ENCODE measurements around the gene GAK. TPM values are rescaled to one million over a fixed set of nuclear protein-coding genes. Genes with fewer than 3 reads are reported as not detected.
A peak's percentile ranks its signal among the peaks of the same experiment; 100 is the strongest.

The GAK gene
- total and polyA plus RNA-seq, 10 donors: 112 to 249 (median 190) TPM

GRCh38 chr4:965766-966134 lies 33.6 kb upstream of the GAK start:
- Histone ChIP-seq H3K27ac (no peak overlapping the region), H3K4me1 (peaks cover 0 to 29% (median 18%) of the 10 kb centered on the region in 6 donors), H3K4me3 (no peak overlapping the region), H3K9me3 (no peaks in the 10 kb centered on the region), H3K27me3 (replicated peaks in 1 of 7) (peaks cover 0 to 13% (median 0%) of the 10 kb centered on the region in 7 donors), H3K36me3 (peaks cover 0 to 68% (median 48%) of the 10 kb centered on the region in 6 donors)
- peak; percentile 68 for DNase-seq
- TF ChIP-seq POLR2A (IDR thresholded peaks at IDR 0.05) (no peak), CTCF (IDR thresholded peaks at IDR 0.05 in 8 of 11, conservative IDR thresholded peaks at IDR 0.05 in 3 of 11) (no peak), POLR2AphosphoS5 (IDR thresholded peaks at IDR 0.05) (peak in 1 of 3 donors; percentile 12)
- intact Hi-C loops (cut with DNase I; ENCODE audit: low total_unique reads): no loop called here
- 91 to 97% (median 95%) methylated on average over 11 to 21 of the region's 21 CpGs for WGBS, 5 donors

- Histone ChIP-seq H3K36me3 (peaks cover 0 to 73% (median 54%) of the 10 kb centered on the region in 6 donors), H3K9me3 (no peaks in the 10 kb centered on the region), H3K4me3 (no peak overlapping the region), H3K4me1 (peaks cover 0 to 24% (median 15%) of the 10 kb centered on the region in 6 donors), H3K27ac (no peak overlapping the region), H3K27me3 (replicated peaks in 1 of 7) (peaks cover 0 to 13% (median 0%) of the 10 kb centered on the region in 7 donors)
- no peak for TF ChIP-seq CTCF (IDR thresholded peaks at IDR 0.05 in 8 of 11, conservative IDR thresholded peaks at IDR 0.05 in 3 of 11)
- TF ChIP-seq POLR2A (IDR thresholded peaks at IDR 0.05): no peak
- peak in 1 of 3 donors; percentile 13 for TF ChIP-seq POLR2AphosphoS5 (IDR thresholded peaks at IDR 0.05)
- peak; percentile 72 for DNase-seq
- intact Hi-C loops (cut with DNase I; ENCODE audit: low total_unique reads): no loop called here
- 77 to 94% (median 89%) methylated on average over 8 to 26 of the region's 26 CpGs for whole genome bisulfite sequencing, 5 donors
Measured at GRCh38 chr4:965048-965765, 33.1 kb upstream of the GAK start.

- 90 to 97% (median 95%) methylated on average over 11 to 23 of the region's 23 CpGs for WGBS, 5 donors
- Histone ChIP-seq H3K36me3 (peaks cover 0 to 81% (median 58%) of the 10 kb centered on the region in 6 donors), H3K4me3 (no peak overlapping the region), H3K4me1 (peaks cover 0 to 17% (median 11%) of the 10 kb centered on the region in 6 donors), H3K9me3 (no peaks in the 10 kb centered on the region), H3K27me3 (replicated peaks in 1 of 7) (peaks cover 0 to 13% (median 0%) of the 10 kb centered on the region in 7 donors), H3K27ac (no peak overlapping the region)
- no peak for TF ChIP-seq POLR2A (IDR thresholded peaks at IDR 0.05)
- DNase-seq: no peak
- intact Hi-C loops (cut with DNase I; ENCODE audit: low total_unique reads): no loop called here
Measured at GRCh38 chr4:964346-965025, 32.4 kb upstream of the GAK start.

GRCh38 chr4:963276-964225 lies 31.4 kb upstream of the GAK start:
- no peak overlapping the region for H3K27ac ChIP-seq
- intact Hi-C loops (cut with DNase I; ENCODE audit: low total_unique reads): no loop called here
- no peak overlapping the region for H3K4me3 ChIP-seq
- peaks cover 0 to 90% (median 63%) of the 10 kb centered on the region in 6 donors for H3K36me3 ChIP-seq
- H3K9me3 ChIP-seq: no peaks in the 10 kb centered on the region
- H3K27me3 ChIP-seq (replicated peaks in 1 of 7): peaks cover 0 to 12% (median 0%) of the 10 kb centered on the region in 7 donors
- peaks cover 0 to 12% (median 10%) of the 10 kb centered on the region in 6 donors for H3K4me1 ChIP-seq
- TF ChIP-seq CTCF (IDR thresholded peaks at IDR 0.05 in 8 of 11, conservative IDR thresholded peaks at IDR 0.05 in 3 of 11): no peak
- peak in 1 of 3 donors; percentile 40 for TF ChIP-seq POLR2AphosphoS5 (IDR thresholded peaks at IDR 0.05)
- 92 to 96% (median 95%) methylated on average over 26 to 39 of the region's 39 CpGs for WGBS, 5 donors
- peak; percentile 70 for DNase-seq

All from spleen (tissue), 11 donors.